Cortex of kidney (tissue), 1 donor: ENCODE data around the gene TLN1.

ENCODE experiments used
- DNase-seq: peaks from one replicate; lab custom pipeline; 2025; lab: John Stamatoyannopoulos, UW

Gene TLN1

GRCh38 chr9:35750256-35750531 is 18.2 kb upstream of the TLN1 start:
- DNase-seq, result no peak

GRCh38 chr9:35749515-35750255 is 17.7 kb upstream of the TLN1 start:
- DNase-seq, result no peak

GRCh38 chr9:35748858-35749514 is 17.0 kb upstream of the TLN1 start, which contains the start of the genes GBA2 and RGP1:
Gene GBA2, minus strand, starts transcription at chr9:35749228. Its CDS starts 524 bp downstream, at chr9:35748704.
Gene RGP1, plus strand, starts transcription at chr9:35749287. Its CDS starts 469 bp downstream, at chr9:35749756.
- DNase-seq, result peak; percentile 62

- DNase-seq, result no peak
These were observed 16.4 kb upstream of the TLN1 start for GRCh38 chr9:35748242-35748857.

GRCh38 chr9:35746583-35746982 is 14.6 kb upstream of the TLN1 start:
- no peak for DNase-seq

- DNase-seq, result no peak
These were observed 13.6 kb upstream of the TLN1 start for GRCh38 chr9:35745569-35745968.

- no peak for DNase-seq
These were observed 12.0 kb upstream of the TLN1 start for GRCh38 chr9:35743880-35744518.

GRCh38 chr9:35743452-35743851 is 11.5 kb upstream of the TLN1 start:
- no peak for DNase-seq

- DNase-seq, result no peak
These were observed 9.7 kb upstream of the TLN1 start for GRCh38 chr9:35741740-35742139.

- no peak for DNase-seq
These were observed 8.2 kb upstream of the TLN1 start for GRCh38 chr9:35740243-35740642.

GRCh38 chr9:35738924-35739323 is 6.9 kb upstream of the TLN1 start:
- DNase-seq, result no peak

- no peak for DNase-seq
These were observed 6.2 kb upstream of the TLN1 start for GRCh38 chr9:35738186-35738585.

- DNase-seq, result no peak
These were observed 5.1 kb upstream of the TLN1 start for GRCh38 chr9:35737143-35737542.

- no peak for DNase-seq
These were observed 4.2 kb upstream of the TLN1 start for GRCh38 chr9:35736201-35736633.

- DNase-seq, result no peak
These were observed 2.1 kb upstream of the TLN1 start for GRCh38 chr9:35734096-35734495.

- no peak for DNase-seq
These were observed 976 bp upstream of the TLN1 start for GRCh38 chr9:35732800-35733541.

GRCh38 chr9:35731415-35732184 is 395 bp downstream of the TLN1 start:
- no peak for DNase-seq

GRCh38 chr9:35730486-35730854 is 1.5 kb downstream of the TLN1 start:
- no peak for DNase-seq

- DNase-seq, result no peak
These were observed 2.1 kb downstream of the TLN1 start for GRCh38 chr9:35729700-35730485.

- no peak for DNase-seq
These were observed 2.9 kb downstream of the TLN1 start for GRCh38 chr9:35729101-35729500.
